HG02943 (cell line): ENCODE data around the gene AGAP1.

ENCODE experiments used
- ATAC-seq: cut with Tn5 transposase; IDR thresholded peaks from one replicate; pipeline ENCODE4 v1.9.1; 2021; ENCODE audit warnings: mild to moderate bottlenecking, low read depth, moderate library complexity; ENCODE audit not compliant: unreplicated experiment

The AGAP1 gene

DNA sequence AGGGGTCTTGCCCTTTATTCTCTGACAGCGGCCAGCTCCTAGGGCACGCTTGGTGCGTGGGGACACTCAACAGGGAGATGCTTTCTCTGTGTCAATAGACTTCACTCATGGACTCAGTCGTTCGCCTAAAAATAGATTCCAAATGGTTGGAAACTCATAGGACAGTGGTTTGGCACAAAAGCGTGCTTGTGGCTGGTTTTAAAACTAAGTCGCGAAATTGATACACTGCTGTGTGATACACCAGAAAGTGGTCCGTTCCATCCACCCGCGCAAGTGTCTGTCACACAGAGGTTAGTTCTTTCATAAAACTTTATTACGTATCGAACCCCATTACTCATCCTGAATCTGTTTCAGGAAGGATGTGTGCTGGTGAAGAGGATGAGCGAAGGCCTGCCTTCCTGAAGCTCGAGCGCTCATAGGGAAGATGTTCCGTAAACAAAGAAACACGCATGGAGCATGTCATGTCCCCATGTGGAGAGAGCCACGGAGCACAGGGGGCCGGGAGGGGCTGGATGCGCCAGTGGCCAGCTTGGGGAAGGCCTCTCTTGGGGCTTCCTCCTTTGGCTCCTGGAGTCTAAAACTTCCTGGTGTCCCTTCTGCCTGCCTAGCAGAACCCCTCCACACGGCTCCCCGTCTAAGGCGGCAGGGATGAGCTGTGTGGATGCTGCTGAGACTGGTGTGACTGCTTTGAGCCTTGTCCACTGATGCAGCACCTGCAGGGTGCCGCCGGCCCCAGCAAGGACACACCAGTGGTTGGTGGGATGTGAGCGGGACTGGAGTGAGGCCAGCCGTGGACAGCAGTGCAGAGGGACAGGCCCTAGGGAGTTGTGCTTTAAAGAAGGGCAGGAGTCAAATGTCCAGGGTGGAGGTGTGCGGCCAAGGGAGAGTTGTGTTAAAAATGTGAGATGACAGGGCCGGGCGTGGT lies 467.1 kb downstream of the AGAP1 start:
- no peak for ATAC-seq

DNA sequence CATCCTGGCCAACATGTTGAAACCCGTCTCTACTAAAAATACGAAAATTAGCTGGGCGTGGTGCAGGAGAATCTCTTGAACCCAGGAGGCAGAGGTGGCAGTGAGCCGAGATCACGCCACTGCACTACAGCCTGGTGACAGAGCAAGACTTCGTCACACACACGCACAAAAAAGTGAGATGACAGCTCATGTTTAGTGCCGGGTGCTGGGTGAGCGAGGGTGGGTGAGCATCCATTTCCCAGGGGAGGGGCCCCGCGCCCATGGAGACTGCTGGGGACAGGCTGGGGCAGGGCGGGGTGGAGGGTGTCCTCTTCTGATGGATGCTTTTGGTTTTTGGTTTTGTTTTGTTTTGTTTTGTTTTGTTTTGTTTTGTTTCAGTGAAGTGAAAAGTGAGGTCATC lies 467.9 kb downstream of the AGAP1 start:
- ATAC-seq: no peak

DNA sequence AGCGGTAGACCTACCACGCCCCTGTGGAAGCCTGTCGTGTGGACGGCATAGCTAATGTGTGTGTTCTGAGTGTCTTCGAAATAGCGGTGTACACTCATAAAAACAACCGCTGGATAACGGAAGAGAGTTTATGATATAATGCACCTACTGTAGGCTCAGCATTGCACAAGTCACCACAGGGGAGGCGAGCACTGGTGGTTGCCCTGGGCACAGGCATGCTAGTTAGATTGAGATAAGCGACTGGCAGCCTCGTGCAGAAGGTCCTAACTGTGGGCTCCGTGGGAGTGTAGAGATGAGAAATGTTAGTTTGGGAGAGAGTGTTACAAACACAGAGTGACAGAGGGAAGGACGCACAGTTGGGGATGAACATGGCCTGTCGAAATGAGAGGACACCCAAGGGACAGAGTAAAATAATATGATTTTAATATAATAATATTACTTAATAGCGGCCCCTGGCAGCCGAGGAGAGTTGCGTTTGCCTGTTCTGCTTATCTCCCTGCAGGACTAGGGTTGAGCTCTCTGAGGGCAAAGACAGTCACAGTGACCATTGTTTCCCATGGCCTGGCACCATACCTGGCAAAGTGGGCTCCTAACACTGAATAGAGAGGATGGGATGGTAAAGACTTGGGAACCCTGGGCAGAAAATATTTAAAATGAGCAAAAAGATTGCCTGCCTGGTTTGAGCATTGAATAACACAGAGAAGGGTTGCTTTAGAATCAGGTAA lies 470.2 kb downstream of the AGAP1 start:
- no peak for ATAC-seq

DNA sequence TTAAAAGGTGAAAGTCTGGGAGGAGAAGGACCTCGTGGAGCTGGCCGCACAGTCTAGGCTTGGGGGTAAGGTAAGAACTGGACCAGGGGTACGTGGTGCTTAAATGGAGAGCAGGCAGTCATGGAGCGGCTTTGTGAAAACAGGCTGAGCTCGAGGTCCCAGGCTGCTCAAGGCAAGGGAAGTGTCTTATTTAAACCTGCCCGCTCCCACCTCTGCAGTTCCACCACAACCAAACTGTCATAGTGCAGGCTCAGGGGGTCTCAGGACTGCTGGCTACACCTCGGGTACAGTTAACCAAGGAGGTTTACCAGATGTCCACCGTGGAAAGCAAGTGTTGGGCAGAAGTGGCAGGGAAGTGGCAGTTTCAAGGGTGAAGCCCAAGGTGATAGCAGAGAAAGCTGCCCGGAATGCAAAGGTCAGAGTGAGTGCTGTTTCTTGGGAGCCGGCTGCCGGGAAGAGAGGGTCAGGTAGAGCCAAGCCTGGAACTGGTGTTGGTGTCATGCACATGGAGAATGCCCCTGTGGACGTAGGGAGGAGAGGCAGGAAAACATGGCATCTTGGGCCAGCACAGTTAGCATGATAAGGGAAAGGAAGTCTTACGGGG lies 471.0 kb downstream of the AGAP1 start:
- ATAC-seq: no peak

DNA sequence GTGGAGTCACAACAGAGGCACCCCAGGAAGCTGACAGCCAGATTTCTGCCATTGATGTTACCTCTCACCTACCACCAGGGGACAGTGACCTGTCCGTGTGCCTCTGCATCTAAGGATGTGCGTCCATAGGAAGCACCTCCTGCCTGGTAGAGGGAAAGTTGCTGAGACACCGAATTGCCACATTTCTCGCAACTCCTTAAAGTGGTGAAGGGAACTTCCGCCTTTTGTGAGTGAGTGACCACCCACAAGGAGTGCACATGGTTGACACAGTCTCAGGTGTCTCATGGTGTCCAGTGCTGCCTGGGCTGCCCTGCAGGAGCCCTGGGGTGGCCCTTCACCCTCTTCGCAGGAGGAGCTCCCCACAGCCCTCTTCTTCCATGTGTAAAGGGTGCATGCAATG lies 472.6 kb downstream of the AGAP1 start:
- ATAC-seq: no peak

DNA sequence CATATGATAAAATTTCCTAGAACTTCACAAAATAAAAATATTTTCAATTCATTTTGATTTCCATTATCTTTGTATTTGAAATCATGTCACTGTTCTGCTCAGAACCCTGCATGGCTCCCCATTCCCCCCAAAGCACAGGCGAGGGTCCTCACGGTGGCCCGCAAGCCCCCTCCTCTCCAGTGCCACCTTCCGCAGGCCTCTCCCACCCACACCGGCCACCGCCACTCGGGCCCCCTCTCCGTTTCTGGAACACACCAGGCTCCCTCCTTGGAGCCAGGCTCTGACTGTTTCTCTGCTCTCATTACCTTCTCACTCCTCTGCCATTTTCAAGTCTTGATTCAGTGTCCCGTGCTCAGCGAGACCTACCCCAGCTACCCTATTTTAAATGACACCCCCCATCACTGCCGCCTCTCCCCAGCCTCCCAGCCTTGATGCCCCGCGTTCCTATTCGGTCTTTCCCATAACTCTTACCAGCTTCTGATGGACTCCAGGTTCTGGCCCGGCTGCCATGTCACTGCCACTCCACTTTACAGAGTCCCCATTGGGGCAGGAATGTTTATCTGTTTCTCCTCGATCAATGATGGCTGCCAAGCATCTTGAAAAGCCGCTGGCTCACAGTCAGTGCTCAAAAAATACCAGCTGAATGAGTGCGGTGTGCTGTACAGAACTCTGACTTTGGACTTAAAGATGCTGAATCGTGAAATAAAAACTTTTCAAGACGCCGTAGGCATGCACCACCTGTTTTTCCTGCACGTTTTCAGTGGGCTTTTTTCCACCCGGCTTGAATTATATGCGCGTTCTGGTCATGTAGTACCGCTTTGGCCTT lies 473.3 kb downstream of the AGAP1 start:
- ATAC-seq: no peak

DNA sequence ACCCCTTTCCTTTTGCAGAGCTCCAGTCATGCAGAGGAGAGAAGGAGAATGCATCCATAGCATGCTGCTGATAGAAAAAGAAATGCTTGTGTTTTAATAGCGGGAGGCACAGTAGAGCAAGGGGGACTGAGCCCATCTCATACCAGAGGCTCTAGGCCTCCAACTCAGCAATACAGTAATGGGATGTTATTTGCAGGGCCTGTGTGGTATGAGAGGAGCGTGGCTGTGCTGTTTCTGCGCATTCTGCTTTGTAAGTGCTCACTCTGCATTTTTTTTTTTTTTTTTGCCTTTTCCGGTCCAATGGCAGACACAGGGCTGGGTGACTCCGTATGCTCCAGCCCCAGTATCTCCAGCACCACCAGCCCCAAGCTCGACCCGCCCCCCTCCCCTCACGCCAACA lies 474.3 kb downstream of the AGAP1 start:
- ATAC-seq: no peak

DNA sequence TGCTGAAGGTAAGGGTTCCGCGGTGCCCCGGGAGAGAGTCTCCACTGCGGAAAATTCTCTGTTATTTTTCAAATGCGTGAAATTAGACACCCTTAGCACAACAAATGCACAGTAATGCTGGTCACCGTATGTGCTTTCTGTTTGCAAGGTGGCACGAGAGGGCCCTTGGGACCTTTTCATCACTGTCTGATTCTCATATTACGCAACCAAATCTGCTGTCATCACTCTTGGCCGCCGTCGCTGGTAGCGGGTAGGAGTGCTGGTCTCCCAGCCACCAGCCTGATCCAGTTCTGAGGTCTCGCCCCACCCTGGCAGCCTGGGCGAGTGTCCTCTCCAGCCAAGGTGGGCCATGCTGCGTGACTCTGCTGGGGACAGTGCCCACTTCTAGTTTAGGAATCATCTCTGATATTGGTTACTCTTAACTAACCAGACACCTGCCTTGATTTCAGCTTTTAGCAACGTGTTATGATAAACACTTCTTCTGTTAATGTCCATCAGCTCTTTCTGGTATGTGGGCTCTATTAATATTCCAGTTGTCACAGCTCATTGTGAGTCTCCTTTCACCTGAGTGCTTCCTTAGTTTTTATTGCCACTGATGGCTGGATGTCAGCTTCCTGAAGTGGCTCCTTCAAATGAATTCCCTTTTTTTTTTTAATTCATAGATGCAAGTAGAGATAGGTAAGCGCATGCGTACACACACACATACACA lies 474.9 kb downstream of the AGAP1 start:
- ATAC-seq: no peak

DNA sequence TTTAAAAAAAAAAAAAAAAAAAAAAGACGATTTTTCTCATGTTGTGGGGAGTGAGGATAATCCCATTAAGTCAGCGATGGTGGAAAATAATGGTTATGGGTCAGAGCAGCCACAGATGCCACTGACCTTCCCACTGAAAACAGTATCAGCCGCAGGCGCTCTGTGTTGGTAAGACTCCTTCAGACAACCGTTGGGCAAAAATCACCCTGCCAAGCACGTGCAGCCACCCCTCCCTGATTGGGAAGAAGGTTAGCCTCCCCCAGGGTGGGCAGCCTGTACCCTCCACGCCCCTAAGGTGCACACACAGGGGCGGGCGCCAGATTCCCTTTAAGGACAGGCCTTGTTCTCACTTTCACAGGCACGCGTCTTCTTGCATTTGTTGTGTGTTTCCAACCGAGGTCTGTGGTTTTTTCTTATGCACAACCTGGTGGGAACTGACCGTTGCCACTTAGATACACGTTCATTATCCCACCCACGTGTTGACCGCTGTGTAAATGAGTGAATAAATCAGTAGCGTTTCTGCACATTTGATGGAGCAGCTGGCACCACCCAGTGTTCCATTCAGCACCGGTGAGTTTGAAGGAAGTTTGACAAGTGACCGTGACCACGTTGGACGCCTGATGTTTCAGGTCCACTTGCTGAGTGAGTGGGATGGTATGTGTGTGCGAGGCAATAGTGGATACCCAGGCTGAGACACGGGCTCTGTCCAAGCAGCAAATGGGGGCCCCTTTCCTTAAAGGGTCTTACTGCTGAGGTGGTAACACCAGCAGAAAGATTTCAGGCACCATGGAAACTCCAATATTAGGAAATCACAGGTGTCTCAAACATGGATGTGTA lies 476.6 kb downstream of the AGAP1 start:
- no peak for ATAC-seq

DNA sequence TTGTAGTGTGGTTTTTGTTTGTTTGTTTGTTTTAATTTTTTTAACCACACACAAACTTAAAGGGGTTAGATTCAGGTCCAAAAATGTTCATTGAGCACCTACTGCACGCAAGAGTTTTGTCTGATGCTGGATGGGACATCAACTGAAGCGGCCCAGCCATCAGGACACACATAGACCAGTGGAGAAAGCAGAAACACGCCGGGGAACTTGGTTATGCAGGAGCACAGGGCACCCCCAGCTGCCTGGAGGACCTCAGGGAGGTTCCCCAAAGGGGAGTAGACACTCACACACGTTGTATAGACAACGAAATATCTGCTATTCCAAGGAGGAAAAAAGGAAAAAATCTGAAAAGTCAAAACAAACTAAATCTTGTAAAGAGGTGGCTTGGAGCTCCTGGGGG lies 482.7 kb downstream of the AGAP1 start:
- no peak for ATAC-seq

DNA sequence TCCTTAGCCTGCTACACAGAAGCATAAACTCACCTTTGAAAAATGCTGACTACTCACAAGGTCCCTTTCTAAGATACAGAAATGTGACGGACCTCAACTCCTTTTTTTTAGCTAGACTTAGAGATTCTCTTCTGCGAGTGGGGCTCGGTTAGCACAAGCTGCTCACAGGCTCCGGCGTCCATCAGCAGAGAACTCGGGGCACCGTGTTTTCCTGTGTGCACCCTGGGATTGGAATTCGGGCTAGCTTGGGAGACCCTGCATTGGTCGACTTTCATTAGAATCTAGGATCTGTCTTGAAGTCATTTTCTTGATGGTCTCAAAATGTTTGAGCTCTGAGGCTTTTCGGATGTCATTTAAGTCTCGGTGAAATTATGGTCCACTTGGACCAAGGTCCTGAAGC lies 483.1 kb downstream of the AGAP1 start:
- ATAC-seq: no peak

DNA sequence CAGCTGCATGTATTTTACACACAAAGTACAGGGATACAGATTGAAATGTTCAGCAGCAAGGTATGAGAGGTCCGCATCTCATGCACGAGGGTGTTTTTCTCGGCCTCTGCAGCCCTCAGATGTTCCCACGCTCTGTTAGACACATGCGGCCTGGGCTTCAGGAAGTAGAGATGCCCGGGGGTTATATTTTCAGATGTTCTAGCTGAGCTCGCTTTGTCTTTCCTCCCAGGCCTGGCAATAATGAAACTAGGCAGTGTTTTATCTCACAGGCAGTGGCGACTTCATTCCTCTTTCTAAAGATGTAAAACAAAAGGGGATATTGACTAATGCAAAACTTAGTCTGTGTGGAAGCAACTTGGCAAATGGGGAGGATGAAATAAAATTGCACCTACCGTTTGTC lies 483.6 kb downstream of the AGAP1 start:
- ATAC-seq: no peak

DNA sequence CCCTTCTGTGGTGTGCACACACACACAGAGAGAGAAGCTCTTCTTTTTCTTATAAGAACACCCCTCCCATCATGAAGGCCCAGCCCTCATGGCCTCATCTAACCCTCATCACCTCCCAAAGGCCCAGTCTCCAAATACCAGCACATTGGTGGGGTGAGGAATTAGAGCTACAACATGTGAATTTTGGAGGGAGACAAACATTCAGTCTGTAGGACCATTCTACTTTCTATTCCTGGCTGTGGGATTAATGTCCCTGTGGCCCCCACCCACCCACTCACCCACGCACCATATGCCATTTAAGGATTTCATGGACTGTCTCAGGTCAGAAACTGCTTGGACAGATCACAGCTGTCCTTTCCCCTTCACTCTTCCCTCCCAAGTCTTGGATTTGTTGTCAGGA lies 484.2 kb downstream of the AGAP1 start:
- ATAC-seq: no peak

DNA sequence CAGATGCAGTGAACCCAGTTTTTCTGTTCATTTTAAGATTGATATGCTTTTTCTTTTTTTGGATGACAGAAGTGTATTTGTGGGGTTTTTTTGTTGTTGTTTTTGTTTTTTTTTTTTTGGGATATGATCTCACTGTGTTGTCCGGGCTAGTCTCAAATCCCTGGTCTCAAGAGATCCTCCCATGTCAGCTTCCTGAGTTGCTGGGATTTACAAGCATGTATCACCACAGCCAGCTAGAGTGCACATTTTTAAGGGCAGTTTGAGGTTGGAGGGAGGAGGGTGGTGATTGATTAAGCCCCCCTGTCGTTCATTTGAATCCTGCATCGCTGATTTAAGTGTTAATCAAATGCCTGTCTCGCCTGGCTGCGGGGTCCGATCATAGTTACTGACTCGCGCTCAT lies 485.2 kb downstream of the AGAP1 start:
- ATAC-seq: no peak

DNA sequence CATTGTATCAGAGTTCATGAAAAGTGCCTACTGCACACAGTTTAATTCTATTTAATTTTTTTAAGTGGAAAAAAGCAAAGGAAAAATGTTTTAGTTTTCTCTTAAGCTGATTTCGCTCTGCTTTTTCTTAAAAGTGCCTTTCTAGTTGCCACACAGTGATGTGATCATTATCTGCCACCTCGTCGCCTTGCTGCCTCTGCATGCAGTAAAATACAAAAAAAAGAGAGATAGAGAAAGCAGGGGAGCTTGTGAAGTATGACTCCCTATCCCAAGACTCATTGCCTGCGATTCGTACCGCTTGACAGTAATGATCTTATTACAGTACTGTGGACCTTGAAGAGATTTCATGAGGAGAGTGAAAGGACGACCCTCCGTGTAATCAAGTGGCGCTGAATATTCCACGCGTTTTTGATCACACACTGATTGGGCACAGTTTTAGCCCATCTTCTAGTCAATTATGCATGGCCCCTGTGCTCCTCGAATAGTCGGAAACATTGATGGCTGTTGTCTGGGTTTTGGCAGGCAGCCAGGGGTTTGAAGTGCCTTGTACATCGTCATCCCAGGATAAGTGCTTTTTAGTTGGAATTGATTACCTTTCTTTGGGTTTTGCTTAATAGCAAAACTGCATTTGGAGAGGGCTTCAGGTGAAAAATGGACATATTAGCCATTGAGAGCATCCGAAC lies 486.1 kb downstream of the AGAP1 start:
- no peak for ATAC-seq

DNA sequence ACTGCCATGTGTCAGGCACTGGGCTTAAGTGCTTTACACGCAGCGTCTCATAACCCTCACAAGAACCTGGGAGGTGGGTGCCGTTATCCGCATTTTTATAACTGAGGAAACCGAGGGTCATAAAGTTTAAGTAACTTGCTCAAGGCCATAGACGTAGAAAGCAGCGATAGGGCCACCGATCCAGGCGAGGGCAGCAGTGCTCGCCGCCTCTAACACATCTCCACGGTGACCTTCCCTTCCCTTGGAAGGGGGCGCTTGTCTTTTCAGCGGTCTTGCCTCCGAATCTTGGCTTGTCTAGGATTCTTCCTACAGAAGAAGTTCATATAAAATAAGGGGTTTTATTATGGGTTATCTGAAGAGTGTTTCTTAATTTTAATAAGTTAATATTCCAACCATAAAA lies 487.8 kb downstream of the AGAP1 start:
- no peak for ATAC-seq

DNA sequence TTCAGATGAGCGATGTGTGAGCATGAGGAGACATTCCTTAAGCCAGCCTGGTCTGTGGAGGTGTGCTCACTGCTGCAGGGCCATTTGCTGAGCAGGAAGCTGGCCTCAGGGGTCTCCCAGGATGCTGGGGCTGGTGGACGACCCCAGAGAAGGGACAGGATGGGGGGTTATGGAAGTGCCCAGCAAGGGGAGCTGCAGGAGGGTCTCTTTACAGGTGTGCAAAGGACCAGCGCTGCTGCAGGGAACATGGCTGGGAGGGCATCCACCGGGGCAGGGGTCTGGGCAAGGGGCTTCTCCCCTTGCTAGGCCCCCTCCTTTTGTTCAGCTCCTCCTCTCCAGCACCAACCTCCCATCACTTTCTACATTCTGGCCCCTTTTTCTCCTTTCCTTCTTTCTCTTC lies 489.2 kb downstream of the AGAP1 start:
- ATAC-seq: no peak

DNA sequence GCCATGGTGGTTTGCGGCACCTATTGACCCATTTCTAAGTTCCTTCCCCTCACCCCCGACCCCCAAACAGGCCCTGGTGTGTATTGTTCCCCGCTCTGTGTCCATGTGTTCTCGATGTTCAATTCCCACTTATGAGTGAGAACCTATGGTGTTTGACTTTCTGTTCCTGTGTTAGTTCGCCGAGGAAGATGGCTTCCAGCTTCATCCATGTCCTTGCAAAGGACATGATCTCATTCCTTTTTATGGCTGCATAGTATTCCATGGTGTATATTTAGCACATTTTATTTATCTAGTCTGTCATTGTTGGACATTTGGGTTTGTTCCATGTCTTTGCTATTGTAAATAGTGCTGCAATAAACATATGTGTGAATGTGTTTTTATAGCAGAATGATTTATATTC lies 490.7 kb downstream of the AGAP1 start:
- ATAC-seq: no peak

DNA sequence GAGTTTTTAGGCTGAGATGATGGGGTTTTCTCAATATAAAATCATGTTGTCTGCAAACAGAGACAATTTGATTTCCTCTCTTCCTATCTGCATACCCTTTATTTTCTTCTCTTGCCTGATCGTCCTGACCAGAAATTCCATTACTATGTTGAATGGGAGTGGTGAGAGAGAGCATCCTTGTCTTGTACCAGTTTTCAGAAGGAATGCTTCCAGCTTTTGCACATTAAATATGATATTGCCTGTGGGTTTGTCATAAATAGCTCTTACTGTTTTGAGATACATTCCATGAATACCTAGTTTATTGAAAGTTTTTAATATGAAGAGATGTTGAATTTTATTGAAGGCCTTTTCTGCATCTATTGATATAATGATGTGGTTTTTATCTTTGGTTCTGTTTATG lies 492.5 kb downstream of the AGAP1 start:
- ATAC-seq: no peak
